Peyer's patch (tissue), 4 donors: Measurements from ENCODE around the gene POLDIP3.
"Not testable (repeated sequence)": the region's sequence is repeated elsewhere in the genome, so short reads cannot be mapped to it uniquely, and the experiment has no call there.

ENCODE experiments used
- CTCF ChIP-seq, 6 experiments: fragments of 450-650 bp in 4 of 6; fragments of 200-600 bp in 2 of 6; sonication (generic) in 1 of 6; IDR thresholded peaks; one replicate each; pipeline ENCODE4 v1.5.1; 2017 to 2019; ENCODE audit warnings: antibody characterized with exemption in 6 of 6, mild to moderate bottlenecking in 3 of 6, moderate library complexity in 1 of 6
- POLR2A ChIP-seq, 2 donors: fragments of 450-650 bp; IDR thresholded peaks; one replicate each; pipeline ENCODE4 v1.5.1; 2017; ENCODE audit warnings: antibody characterized with exemption in 2 of 2, mild to moderate bottlenecking in 2 of 2, moderate library complexity in 2 of 2

GRCh38 chr22:42570580-42570979 is 44.1 kb downstream of the POLDIP3 start:
- TF ChIP-seq CTCF, POLR2A (IDR thresholded peaks at IDR 0.05): not testable (repeated sequence)
